GM18505 (cell line): ENCODE results near the gene FAM228A.
"Not testable (repeated sequence)": the region's sequence is repeated elsewhere in the genome, so short reads cannot be mapped to it uniquely, and the experiment has no call there.

Experiments used
- ATAC-seq: cut with Tn5 transposase; IDR thresholded peaks from one replicate; pipeline ENCODE4 v1.9.1; 2021; ENCODE audit not compliant: unreplicated experiment
- POLR2A ChIP-seq: IDR thresholded peaks from 4 replicates; pipeline ENCODE4 v1.6.1; 2011; ENCODE audit warnings: borderline replicate concordance; ENCODE audit not compliant: insufficient read depth, insufficient read length; ENCODE audit errors: extremely low read depth

Gene FAM228A

GRCh38 chr2:24176326-24176725 lies 1.5 kb downstream of the FAM228A start:
- ATAC-seq = no peak
- TF ChIP-seq POLR2A = no peak

- no peak for TF ChIP-seq POLR2A
- ATAC-seq = no peak
Observed at GRCh38 chr2:24179683-24180082, 4.8 kb downstream of the FAM228A start.

GRCh38 chr2:24181849-24182248 lies 7.0 kb downstream of the FAM228A start:
- no peak for ATAC-seq
- no peak for TF ChIP-seq POLR2A

- no peak for ATAC-seq
Observed at GRCh38 chr2:24182507-24182906, 7.7 kb downstream of the FAM228A start.

DNA sequence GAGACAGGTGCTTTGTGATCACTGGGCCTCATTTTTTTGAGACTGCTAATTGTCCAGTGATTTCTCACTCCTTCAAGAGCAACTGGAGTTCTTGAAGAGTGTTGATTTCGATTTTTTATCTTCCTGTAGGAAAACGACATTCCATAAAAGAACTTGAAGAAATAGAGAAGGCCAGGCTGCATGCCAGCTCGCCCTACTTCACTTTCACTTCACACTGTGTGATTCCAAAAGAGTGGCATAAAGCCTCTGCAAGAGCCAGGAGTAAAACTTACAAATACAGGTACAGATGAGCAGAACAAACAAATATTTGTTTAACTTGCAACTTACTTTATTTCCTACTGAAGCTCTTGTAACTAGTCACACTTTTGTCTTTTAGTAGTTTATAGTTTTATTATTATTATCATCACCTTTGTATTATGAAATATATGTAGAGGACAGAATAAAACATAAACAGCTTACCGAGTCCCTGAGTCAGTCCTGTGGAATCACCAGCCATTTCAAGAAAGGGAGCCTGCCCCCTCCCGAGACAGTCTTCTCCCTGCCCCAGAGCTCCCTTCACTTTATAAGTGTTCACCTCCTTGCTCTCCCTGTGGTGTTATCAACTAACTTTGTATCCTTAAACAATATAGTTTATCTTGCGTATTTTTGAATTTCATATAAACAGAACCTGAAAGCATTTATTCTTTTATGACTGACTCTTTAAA lies 8.7 kb downstream of the FAM228A start:
- no peak for ATAC-seq
- TF ChIP-seq POLR2A = no peak

More at GRCh38 chr2:24182507-24182906, 7.7 kb downstream of the FAM228A start:
- TF ChIP-seq POLR2A = no peak

DNA sequence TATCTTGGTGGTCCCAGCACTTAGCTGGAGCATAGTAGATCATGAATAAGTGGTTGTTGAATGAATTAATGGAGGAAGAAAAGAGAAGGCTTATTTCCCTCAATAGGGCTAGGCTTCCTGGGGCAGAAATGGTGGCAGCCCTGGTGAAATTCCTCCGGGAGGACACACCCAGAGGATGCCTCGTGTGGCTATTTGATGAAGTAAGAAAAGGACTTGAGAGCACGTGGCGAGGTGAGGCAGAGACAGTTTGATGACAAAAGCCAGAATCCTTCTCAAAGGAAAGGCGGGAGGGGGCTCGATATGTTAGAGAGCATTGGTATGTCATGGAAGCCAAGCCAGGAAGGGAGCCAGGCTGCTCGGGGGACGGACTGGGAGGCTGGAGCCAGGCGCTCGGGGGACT lies 14.7 kb downstream of the FAM228A start:
- ATAC-seq = no peak
- no peak for TF ChIP-seq POLR2A

DNA sequence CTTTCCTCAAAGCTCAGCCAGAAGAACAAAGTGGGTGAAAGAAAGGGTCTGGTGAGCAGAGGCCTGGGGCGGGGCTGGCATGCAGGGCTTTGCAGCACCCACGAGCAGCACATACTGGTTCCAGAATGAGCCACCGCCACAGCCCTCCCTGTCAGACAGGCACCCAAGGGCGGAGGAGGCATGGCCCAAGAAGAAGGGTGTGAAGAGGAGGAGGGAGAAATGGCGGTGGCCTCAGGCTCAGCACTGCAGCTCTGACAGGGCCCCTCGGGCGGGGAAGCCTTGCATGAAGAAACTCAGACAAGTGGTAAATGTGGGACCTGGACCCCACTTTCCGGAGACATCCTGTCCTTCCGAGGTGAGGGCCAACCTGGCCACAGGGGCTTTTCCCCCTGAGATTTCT lies 15.7 kb downstream of the FAM228A start:
- ATAC-seq = no peak
- TF ChIP-seq POLR2A = no peak

GRCh38 chr2:24191156-24191555 lies 16.3 kb downstream of the FAM228A start:
- no peak for TF ChIP-seq POLR2A
- no peak for ATAC-seq

DNA sequence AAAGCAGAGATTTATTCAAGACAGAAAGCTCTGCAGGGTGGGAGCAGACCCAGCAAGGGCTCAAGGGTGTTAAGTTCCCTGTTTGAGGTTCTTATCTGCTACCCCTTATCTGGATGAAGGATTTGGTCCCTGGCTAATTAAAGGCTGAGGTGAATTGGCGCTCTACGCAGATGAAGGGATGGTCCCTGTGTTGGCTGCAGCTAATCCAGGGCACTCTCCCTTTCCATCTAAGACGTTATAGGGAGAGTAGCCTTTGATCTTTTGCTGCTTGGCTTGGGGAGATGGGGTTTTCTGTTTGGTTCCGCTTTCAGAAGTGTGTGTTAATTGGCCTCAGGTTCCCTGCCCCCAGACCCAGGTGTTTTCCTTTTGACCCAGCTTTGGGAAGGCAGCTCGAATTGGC lies 17.0 kb downstream of the FAM228A start:
- TF ChIP-seq POLR2A = no peak
- no peak for ATAC-seq

DNA sequence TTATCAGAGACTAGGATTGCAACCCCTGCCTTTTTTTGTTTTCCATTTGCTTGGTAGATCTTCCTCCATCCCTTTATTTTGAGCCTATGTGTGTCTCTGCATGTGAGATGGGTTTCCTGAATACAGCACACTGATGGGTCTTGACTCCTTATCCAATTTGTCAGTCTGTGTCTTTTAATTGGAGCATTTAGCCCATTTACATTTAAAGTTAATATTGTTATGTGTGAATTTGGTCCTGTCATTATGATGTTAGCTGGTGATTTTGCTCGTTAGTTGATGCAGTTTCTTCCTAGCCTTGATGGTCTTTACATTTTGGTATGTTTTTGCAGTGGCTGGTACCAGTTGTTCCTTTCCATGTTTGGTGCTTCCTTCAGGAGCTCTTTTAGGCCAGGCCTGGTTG lies 22.4 kb downstream of the FAM228A start:
- not testable (repeated sequence) for ATAC-seq

- no peak for TF ChIP-seq POLR2A
Observed at GRCh38 chr2:24199968-24200590, 25.2 kb downstream of the FAM228A start.

DNA sequence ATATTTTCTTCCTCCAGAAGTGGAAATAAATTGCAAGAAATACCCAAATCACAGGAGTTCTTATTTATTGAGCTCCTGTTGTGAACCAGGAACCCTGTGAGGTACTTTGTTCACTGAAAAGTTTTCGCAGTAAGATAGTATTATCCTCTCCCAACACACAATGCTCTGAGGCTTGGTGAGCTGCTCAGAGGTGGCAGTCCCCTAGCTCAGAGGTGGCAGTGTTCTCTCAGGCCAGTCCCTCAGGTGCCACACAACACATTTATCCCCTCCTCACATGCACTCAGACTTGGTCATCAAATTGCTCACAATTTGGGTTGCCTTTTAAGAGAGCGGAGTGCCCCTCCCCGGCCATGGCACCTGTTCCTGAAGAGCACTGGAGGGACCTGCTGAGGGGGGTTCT lies 25.9 kb downstream of the FAM228A start:
- no peak for TF ChIP-seq POLR2A
- ATAC-seq = no peak

More at GRCh38 chr2:24199968-24200590, 25.2 kb downstream of the FAM228A start:
- no peak for ATAC-seq

DNA sequence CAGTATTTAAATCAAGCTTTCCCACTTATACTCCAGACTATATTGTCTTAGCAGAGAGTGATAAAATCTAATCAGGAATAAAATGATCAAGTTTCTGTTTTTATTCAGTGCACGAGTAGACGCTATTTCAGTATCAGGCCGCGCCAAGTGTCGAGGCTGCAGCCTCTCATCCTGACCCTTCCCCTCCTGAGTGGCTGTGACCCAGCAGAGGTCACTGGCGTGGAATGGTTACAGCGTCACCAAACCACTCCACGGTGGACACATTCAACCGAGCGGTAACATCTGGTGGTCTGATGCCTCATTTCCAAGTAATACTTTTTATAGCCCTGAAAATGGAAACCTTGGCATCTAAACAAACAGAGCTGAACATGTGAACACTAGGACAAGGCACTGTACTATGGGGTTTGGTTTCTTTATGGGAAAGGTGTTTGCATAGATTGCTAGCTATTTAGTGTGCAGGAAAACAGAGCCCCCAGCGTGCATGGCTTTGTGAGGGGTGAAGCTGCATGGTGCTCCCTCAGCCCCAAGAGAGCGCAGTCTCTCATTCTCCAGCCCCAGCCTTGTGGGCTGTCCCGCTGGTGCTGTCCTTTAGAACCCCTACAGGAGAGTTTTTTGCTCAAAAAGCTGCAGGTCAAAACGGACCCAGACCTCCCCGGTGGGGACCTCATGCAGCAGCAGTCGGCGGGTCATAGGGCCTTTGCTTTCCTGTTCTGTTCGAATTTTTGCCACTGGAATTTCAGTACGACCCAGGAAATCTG lies 28.4 kb downstream of the FAM228A start:
- no peak for ATAC-seq
- no peak for TF ChIP-seq POLR2A

GRCh38 chr2:24203787-24204150 lies 28.9 kb downstream of the FAM228A start:
- no peak for TF ChIP-seq POLR2A
- no peak for ATAC-seq

GRCh38 chr2:24204505-24204904 lies 29.7 kb downstream of the FAM228A start:
- no peak for TF ChIP-seq POLR2A
- no peak for ATAC-seq

DNA sequence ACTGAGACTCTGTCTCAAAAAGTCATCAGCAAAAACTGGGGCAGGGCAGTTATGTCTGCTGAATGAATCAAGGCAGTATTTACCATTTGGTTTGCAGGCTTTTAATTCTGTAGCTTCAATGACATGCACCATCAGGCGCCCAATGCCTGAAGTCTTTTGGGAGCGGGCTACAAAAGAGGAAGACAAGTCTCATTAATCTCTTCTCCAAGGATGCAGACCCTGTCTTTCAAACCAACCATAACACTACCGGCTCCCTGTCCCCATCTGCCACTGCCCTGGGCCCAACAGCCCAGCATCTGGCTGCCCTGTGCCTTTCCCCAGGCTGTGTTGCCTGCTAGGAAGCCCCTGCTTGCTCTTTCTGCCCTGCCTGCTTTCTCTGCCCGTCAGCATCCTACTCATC lies 30.3 kb downstream of the FAM228A start:
- ATAC-seq = no peak
- no peak for TF ChIP-seq POLR2A
